ENCODE results near the gene TRAPPC2. TPM values are rescaled to one million over a fixed set of nuclear protein-coding genes. Genes with fewer than 3 reads are reported as not detected.

TRAPPC2 gene
- total and polyA plus RNA-seq, 9 of the 15 experiments (the other 6 are each of a cell fraction or from before 2014, with no cell fraction given) = 10.3 to 30.6 (median 18.6) TPM

DNA sequence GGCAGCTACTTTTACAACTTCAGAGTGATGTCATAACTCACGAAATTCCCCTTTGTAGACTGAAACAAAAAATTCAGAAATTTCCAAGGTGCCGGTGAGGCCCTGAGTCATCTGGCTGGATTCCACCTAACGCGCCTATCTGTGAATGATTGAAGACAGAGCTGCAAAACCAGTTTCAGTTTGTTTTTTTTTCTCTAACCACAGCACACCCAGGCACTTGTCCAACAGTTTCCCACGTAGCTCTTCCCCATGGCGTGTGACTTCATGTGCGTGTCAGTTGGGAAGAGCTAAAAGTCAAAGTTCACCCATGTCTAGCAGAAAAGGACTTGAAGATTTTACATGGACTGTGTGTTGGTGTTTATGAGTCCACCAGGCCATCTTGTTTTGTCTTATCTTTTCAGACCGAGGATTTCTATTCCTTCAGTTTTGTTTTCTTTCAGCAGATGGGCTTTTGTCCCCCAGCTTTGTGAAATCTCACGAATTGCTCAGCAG lies 65.1 kb downstream of the TRAPPC2 start (continued):
- TF ChIP-seq, protein P1, sequence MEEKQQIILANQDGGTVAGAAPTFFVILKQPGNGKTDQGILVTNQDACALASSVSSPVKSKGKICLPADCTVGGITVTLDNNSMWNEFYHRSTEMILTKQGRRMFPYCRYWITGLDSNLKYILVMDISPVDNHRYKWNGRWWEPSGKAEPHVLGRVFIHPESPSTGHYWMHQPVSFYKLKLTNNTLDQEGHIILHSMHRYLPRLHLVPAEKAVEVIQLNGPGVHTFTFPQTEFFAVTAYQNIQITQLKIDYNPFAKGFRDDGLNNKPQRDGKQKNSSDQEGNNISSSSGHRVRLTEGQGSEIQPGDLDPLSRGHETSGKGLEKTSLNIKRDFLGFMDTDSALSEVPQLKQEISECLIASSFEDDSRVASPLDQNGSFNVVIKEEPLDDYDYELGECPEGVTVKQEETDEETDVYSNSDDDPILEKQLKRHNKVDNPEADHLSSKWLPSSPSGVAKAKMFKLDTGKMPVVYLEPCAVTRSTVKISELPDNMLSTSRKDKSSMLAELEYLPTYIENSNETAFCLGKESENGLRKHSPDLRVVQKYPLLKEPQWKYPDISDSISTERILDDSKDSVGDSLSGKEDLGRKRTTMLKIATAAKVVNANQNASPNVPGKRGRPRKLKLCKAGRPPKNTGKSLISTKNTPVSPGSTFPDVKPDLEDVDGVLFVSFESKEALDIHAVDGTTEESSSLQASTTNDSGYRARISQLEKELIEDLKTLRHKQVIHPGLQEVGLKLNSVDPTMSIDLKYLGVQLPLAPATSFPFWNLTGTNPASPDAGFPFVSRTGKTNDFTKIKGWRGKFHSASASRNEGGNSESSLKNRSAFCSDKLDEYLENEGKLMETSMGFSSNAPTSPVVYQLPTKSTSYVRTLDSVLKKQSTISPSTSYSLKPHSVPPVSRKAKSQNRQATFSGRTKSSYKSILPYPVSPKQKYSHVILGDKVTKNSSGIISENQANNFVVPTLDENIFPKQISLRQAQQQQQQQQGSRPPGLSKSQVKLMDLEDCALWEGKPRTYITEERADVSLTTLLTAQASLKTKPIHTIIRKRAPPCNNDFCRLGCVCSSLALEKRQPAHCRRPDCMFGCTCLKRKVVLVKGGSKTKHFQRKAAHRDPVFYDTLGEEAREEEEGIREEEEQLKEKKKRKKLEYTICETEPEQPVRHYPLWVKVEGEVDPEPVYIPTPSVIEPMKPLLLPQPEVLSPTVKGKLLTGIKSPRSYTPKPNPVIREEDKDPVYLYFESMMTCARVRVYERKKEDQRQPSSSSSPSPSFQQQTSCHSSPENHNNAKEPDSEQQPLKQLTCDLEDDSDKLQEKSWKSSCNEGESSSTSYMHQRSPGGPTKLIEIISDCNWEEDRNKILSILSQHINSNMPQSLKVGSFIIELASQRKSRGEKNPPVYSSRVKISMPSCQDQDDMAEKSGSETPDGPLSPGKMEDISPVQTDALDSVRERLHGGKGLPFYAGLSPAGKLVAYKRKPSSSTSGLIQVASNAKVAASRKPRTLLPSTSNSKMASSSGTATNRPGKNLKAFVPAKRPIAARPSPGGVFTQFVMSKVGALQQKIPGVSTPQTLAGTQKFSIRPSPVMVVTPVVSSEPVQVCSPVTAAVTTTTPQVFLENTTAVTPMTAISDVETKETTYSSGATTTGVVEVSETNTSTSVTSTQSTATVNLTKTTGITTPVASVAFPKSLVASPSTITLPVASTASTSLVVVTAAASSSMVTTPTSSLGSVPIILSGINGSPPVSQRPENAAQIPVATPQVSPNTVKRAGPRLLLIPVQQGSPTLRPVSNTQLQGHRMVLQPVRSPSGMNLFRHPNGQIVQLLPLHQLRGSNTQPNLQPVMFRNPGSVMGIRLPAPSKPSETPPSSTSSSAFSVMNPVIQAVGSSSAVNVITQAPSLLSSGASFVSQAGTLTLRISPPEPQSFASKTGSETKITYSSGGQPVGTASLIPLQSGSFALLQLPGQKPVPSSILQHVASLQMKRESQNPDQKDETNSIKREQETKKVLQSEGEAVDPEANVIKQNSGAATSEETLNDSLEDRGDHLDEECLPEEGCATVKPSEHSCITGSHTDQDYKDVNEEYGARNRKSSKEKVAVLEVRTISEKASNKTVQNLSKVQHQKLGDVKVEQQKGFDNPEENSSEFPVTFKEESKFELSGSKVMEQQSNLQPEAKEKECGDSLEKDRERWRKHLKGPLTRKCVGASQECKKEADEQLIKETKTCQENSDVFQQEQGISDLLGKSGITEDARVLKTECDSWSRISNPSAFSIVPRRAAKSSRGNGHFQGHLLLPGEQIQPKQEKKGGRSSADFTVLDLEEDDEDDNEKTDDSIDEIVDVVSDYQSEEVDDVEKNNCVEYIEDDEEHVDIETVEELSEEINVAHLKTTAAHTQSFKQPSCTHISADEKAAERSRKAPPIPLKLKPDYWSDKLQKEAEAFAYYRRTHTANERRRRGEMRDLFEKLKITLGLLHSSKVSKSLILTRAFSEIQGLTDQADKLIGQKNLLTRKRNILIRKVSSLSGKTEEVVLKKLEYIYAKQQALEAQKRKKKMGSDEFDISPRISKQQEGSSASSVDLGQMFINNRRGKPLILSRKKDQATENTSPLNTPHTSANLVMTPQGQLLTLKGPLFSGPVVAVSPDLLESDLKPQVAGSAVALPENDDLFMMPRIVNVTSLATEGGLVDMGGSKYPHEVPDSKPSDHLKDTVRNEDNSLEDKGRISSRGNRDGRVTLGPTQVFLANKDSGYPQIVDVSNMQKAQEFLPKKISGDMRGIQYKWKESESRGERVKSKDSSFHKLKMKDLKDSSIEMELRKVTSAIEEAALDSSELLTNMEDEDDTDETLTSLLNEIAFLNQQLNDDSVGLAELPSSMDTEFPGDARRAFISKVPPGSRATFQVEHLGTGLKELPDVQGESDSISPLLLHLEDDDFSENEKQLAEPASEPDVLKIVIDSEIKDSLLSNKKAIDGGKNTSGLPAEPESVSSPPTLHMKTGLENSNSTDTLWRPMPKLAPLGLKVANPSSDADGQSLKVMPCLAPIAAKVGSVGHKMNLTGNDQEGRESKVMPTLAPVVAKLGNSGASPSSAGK (IDR thresholded peaks at IDR 0.05) = peak; percentile 15; the same call in 1 of the 2 replicates
- peak; percentile 79; the same call in 1 of the 2 replicates for TF ChIP-seq DPF2 (IDR thresholded peaks at IDR 0.05)
- no peak for TF ChIP-seq ASH1L (IDR thresholded peaks at IDR 0.05; ENCODE audit: borderline replicate concordance, low read depth, partially characterized antibody)
- no peak for TF ChIP-seq CHD7 (IDR thresholded peaks at IDR 0.05; ENCODE audit: low read depth, low read length)
- TF ChIP-seq ZNF408 (CRISPR knock-in tag; IDR thresholded peaks at IDR 0.05; ENCODE audit: low read depth) = no peak

Measured in K562 (cell line).